Measurements from ENCODE around the gene GUCA2A. TPM values are rescaled to one million over a fixed set of nuclear protein-coding genes. Genes with fewer than 3 reads are reported as not detected.
"Not testable (repeated sequence)": the region's sequence is repeated elsewhere in the genome, so short reads cannot be mapped to it uniquely, and the experiment has no call there.

Gene GUCA2A
- not detected for polyA plus RNA-seq (2012; ENCODE audit: low read depth, missing spikeins)

DNA sequence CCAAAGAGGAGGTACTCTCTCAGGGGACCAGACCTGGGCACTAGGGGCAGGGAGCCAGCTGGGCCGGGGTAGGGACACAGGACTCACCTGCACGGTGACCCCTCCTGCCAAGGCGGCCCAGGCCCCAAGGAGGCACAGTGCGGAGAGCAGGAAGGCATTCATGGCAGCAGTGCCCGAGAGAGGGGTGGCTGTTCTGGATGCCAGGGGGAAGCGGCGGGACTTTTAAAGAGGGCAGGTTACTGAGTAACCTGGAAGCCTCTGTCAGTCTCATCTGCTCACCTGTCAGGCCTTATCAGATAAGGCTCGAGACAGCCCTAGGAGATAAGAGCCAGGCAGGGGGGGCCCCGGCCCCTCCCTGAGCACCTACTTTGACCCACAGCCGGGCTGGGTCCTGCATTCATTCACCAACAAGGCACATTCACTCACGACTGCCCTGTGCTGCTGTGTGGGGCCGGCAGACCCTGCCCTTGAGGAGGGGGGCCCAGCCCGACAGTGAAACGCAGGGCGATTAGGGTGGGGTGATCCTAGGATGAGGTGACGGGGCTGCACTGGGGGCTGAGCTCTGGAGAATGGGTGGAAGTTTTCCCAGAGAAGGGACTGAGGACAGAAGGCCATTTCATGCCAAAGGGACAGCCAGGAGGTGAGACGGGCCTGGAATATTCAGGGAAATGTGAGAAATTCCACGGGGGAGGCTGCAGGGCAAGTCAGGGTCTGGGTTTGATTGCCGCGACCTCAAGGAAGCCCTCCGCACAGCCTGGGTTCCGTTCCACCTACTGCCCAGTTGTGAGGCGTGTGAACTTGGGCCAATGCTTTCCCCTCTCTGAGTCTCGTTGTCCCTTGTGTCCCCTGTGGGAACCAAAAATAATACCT is at the start of gene GUCA2A:
Gene GUCA2A (minus strand): TSS at position 195 of the 870 bp plus-strand sequence. CDS start 33 bp downstream, at position 162.
- FAIRE-seq (no peak), DNase-seq (ENCODE audit: insufficient read length, low spot score) (no peak)
- TF ChIP-seq TAF1 (IDR thresholded peaks at IDR 0.05; ENCODE audit: low read depth, low read length) (no peak), POU2F2 (IDR thresholded peaks at IDR 0.05; ENCODE audit: low read depth, low read length) (no peak), SPI1 (IDR thresholded peaks at IDR 0.05; ENCODE audit: low read depth, low read length) (no peak)

- TF ChIP-seq TAF1 (IDR thresholded peaks at IDR 0.05; ENCODE audit: low read depth, low read length) (no peak), POLR2A (IDR thresholded peaks at IDR 0.05; ENCODE audit: low read depth, low read length) (no peak), PAX5 (IDR thresholded peaks at IDR 0.05; ENCODE audit: insufficient read depth, low read length, severe bottlenecking) (no peak), POU2F2 (IDR thresholded peaks at IDR 0.05; ENCODE audit: low read depth, low read length) (no peak), POLR2AphosphoS5 (IDR thresholded peaks at IDR 0.05; ENCODE audit: low read depth, low read length) (no peak), SPI1 (IDR thresholded peaks at IDR 0.05; ENCODE audit: low read depth, low read length) (no peak)
- no peak for FAIRE-seq
- no peak for DNase-seq (ENCODE audit: insufficient read length, low spot score)
These were observed 46.7 kb upstream of the GUCA2A start for GRCh38 chr1:42211224-42211623.

GRCh38 chr1:42210421-42211133 is 46.0 kb upstream of the GUCA2A start:
- DNase-seq (ENCODE audit: insufficient read length, low spot score) (no peak), FAIRE-seq (no peak)

DNA sequence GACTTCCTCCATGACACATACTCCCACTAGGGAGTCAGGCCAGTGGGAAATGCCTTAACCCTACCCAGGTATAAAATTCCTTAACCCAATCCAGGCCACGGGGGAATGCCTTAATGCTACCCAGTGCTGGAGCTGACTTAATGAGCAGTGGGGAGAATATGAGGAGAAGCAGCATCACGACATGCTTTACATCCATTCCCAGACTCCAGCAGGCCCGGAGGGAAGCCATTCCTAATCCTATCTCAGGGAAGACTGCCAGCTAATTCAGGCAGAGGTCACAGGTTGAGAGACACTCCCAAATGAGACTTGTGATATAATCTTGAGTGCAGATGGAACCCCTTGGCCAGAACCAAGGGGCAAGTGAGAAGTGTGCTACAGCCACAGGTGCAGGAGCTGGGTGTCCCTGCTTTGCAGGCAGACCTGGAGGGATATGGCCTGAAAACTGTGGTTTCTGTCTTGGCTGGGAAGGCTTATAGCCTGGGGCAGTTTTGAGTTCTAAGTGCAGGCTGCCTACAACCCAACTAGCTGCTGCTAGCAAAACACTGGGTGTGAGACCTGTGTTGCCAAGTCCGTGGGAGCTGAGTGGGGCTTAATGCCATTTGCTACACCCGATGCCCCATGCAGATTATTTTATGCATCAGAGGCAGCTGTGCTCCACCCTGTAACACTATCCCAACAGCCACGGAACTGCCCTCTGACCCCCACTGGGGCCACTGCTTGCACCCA is 45.1 kb upstream of the GUCA2A start:
- DNase-seq (ENCODE audit: insufficient read length, low spot score): no peak

More at GRCh38 chr1:42210421-42211133, 46.0 kb upstream of the GUCA2A start:
- no peak for TF ChIP-seq PAX5 (IDR thresholded peaks at IDR 0.05; ENCODE audit: insufficient read depth, low read length, severe bottlenecking)
- TF ChIP-seq POLR2AphosphoS5 (IDR thresholded peaks at IDR 0.05; ENCODE audit: low read depth, low read length): no peak
- no peak for TF ChIP-seq POU2F2 (IDR thresholded peaks at IDR 0.05; ENCODE audit: low read depth, low read length)
- TF ChIP-seq POLR2A (IDR thresholded peaks at IDR 0.05; ENCODE audit: low read depth, low read length): no peak
- TF ChIP-seq SPI1 (IDR thresholded peaks at IDR 0.05; ENCODE audit: low read depth, low read length): no peak
- no peak for TF ChIP-seq TAF1 (IDR thresholded peaks at IDR 0.05; ENCODE audit: low read depth, low read length)

GRCh38 chr1:42206930-42207329 is 42.4 kb upstream of the GUCA2A start:
- DNase-seq (ENCODE audit: insufficient read length, low spot score); FAIRE-seq: not testable (repeated sequence)

More for the DNA sequence above, 45.1 kb upstream of the GUCA2A start:
- FAIRE-seq: no peak
- TF ChIP-seq POLR2A (IDR thresholded peaks at IDR 0.05; ENCODE audit: low read depth, low read length) (no peak), POLR2AphosphoS5 (IDR thresholded peaks at IDR 0.05; ENCODE audit: low read depth, low read length) (no peak), POU2F2 (IDR thresholded peaks at IDR 0.05; ENCODE audit: low read depth, low read length) (no peak), TAF1 (IDR thresholded peaks at IDR 0.05; ENCODE audit: low read depth, low read length) (no peak), PAX5 (IDR thresholded peaks at IDR 0.05; ENCODE audit: insufficient read depth, low read length, severe bottlenecking) (no peak), SPI1 (IDR thresholded peaks at IDR 0.05; ENCODE audit: low read depth, low read length) (no peak)

DNA sequence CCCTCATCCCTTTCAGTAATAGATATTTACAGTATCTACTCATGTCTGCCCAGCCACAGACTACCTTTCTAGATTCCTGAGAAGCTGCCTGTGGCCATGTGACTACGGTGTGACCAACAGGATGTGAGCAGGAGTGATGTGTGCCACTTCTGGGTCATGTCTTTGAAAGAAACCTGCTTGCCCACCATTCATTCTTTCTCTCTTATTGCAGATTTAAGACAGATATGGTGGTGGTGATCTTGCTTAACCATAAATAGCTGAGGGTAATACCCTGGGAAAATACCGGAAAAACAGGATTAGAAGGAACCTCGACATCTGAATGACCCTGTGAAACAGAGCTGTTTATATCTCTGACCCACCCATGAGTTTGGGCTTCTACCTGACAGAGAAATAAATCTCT is 41.6 kb upstream of the GUCA2A start:
- TF ChIP-seq SPI1 (IDR thresholded peaks at IDR 0.05; ENCODE audit: low read depth, low read length): no peak
- no peak for TF ChIP-seq POU2F2 (IDR thresholded peaks at IDR 0.05; ENCODE audit: low read depth, low read length)
- no peak for TF ChIP-seq TAF1 (IDR thresholded peaks at IDR 0.05; ENCODE audit: low read depth, low read length)
- TF ChIP-seq PAX5 (IDR thresholded peaks at IDR 0.05; ENCODE audit: insufficient read depth, low read length, severe bottlenecking): no peak
- TF ChIP-seq POLR2AphosphoS5 (IDR thresholded peaks at IDR 0.05; ENCODE audit: low read depth, low read length): no peak
- TF ChIP-seq POLR2A (IDR thresholded peaks at IDR 0.05; ENCODE audit: low read depth, low read length): no peak
- DNase-seq (ENCODE audit: insufficient read length, low spot score) (no peak), FAIRE-seq (no peak)

DNA sequence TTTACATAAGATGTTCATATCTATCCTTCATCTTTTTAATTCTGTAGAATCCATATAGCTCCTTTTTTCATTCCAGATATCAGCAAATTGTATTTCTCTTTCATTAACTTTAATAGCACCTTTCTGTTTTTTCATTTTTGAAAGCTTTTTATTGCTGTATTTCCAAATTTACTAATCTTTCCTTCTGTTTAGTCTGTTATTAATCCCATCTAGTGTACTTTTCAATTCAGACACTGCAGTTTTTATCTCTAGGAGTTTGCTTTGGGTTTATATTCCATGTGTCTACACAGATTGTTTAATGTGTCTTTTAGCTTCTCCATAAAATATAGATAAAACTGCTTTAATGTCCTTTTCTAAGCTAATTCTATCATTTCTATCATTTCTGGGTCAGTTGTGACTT is 37.4 kb upstream of the GUCA2A start:
- no peak for TF ChIP-seq TAF1 (IDR thresholded peaks at IDR 0.05; ENCODE audit: low read depth, low read length)
- TF ChIP-seq PAX5 (IDR thresholded peaks at IDR 0.05; ENCODE audit: insufficient read depth, low read length, severe bottlenecking): no peak
- TF ChIP-seq POU2F2 (IDR thresholded peaks at IDR 0.05; ENCODE audit: low read depth, low read length): no peak
- no peak for TF ChIP-seq POLR2AphosphoS5 (IDR thresholded peaks at IDR 0.05; ENCODE audit: low read depth, low read length)

GRCh38 chr1:42198251-42198650 is 33.7 kb upstream of the GUCA2A start:
- FAIRE-seq (peak; percentile 63), DNase-seq (ENCODE audit: insufficient read length, low spot score) (no peak)
- TF ChIP-seq SPI1 (IDR thresholded peaks at IDR 0.05; ENCODE audit: low read depth, low read length) (no peak), POLR2A (IDR thresholded peaks at IDR 0.05; ENCODE audit: low read depth, low read length) (no peak)

More for the DNA sequence above, 37.4 kb upstream of the GUCA2A start:
- FAIRE-seq: no peak
- no peak for DNase-seq (ENCODE audit: insufficient read length, low spot score)

GRCh38 chr1:42195841-42196240 is 31.3 kb upstream of the GUCA2A start:
- TF ChIP-seq POLR2AphosphoS5 (IDR thresholded peaks at IDR 0.05; ENCODE audit: low read depth, low read length) (no peak), POU2F2 (IDR thresholded peaks at IDR 0.05; ENCODE audit: low read depth, low read length) (no peak), TAF1 (IDR thresholded peaks at IDR 0.05; ENCODE audit: low read depth, low read length) (no peak), SPI1 (IDR thresholded peaks at IDR 0.05; ENCODE audit: low read depth, low read length) (no peak), PAX5 (IDR thresholded peaks at IDR 0.05; ENCODE audit: insufficient read depth, low read length, severe bottlenecking) (no peak), POLR2A (IDR thresholded peaks at IDR 0.05; ENCODE audit: low read depth, low read length) (no peak)
- FAIRE-seq (no peak), DNase-seq (ENCODE audit: insufficient read length, low spot score) (no peak)

Data from GM12891 (cell line).